Esophagus squamous epithelium (tissue), 4 donors: Measurements from ENCODE around the gene RNF223.

Experiments used
- POLR2A ChIP-seq, 4 donors: fragments of 450-650 bp; IDR thresholded peaks; one replicate each; pipeline ENCODE4 v1.6.1; 2017; ENCODE audit warnings: antibody characterized with exemption in 4 of 4, mild to moderate bottlenecking in 4 of 4, moderate library complexity in 3 of 4
- TF ChIP-seq, protein P1 (sequence below), 6 experiments: fragments of 450-650 bp in 4 of 6; fragments of 200-600 bp in 2 of 6; sonication (generic) in 2 of 6; IDR thresholded peaks; one replicate each; pipeline ENCODE4 v1.5.1; 2016 to 2019; ENCODE audit warnings: antibody characterized with exemption in 6 of 6, mild to moderate bottlenecking in 4 of 6, moderate library complexity in 4 of 6

DNA sequence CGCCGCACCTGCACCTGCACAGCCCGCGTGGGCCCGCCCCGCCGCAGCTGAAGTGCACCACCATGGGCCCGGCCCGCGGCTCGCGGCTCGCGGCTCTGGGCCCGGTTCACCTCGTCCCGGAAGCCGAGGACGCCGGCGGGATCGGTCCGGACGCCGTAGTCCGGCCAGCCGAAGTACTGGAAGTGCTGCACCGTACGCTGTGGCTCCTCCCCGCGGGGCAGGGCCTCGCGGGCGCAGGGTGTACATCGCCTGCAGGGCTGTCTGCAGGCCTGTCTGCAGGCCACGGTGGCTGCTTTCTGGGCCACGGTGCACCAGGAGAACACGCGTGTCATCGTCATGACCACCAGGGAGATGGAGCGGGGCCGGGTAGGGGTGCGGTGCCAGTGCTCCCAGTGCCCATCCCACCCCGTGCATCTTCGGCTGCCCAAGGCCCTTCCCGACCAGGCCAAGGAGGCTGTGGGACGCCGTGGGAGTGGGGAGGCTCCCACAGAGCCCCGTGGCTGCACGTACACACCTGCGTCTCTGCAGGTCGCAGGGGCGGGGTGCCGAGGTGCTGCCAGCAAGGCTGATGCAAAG lies 6.7 kb downstream of the RNF223 start:
- no peak for TF ChIP-seq POLR2A (IDR thresholded peaks at IDR 0.05)
- TF ChIP-seq, protein P1, sequence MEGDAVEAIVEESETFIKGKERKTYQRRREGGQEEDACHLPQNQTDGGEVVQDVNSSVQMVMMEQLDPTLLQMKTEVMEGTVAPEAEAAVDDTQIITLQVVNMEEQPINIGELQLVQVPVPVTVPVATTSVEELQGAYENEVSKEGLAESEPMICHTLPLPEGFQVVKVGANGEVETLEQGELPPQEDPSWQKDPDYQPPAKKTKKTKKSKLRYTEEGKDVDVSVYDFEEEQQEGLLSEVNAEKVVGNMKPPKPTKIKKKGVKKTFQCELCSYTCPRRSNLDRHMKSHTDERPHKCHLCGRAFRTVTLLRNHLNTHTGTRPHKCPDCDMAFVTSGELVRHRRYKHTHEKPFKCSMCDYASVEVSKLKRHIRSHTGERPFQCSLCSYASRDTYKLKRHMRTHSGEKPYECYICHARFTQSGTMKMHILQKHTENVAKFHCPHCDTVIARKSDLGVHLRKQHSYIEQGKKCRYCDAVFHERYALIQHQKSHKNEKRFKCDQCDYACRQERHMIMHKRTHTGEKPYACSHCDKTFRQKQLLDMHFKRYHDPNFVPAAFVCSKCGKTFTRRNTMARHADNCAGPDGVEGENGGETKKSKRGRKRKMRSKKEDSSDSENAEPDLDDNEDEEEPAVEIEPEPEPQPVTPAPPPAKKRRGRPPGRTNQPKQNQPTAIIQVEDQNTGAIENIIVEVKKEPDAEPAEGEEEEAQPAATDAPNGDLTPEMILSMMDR (IDR thresholded peaks at IDR 0.05) = no peak
